Measurements from ENCODE around the gene SALL4. TPM values are rescaled to one million over a fixed set of nuclear protein-coding genes. Genes with fewer than 3 reads are reported as not detected.
A peak's percentile ranks its signal among the peaks of the same experiment; 100 is the strongest.

The SALL4 gene
- total RNA-seq, 1 donor from 2014 or later, result not detected

- Mint-ChIP-seq H3K9me3 (no peaks in the 10 kb centered on the region), H3K36me3 (ENCODE audit: low read depth) (no peaks in the 10 kb centered on the region), H3K27ac (no peak overlapping the region), H3K4me1 (no peaks in the 10 kb centered on the region), H3K27me3 (no peaks in the 10 kb centered on the region), H3K4me3 (no peak overlapping the region)
- DNase-seq, result no peak
- no peak for ATAC-seq (ENCODE audit: low read depth)
- POLR2A ChIA-PET, result no interaction called here
- CTCF ChIA-PET, result no interaction called here
- no peak for TF ChIP-seq CTCF (IDR thresholded peaks at IDR 0.05)
- intact Hi-C loops (cut with micrococcal nuclease), result no loop called here
These were observed 51.4 kb downstream of the SALL4 start for GRCh38 chr20:51750770-51751388.

GRCh38 chr20:51750037-51750769, 52.1 kb downstream of the SALL4 start:
- no peaks in the 10 kb centered on the region for H3K9me3 Mint-ChIP-seq
- H3K4me3 Mint-ChIP-seq, result no peak overlapping the region
- no peaks in the 10 kb centered on the region for H3K36me3 Mint-ChIP-seq (ENCODE audit: low read depth)
- H3K27ac Mint-ChIP-seq, result no peak overlapping the region
- DNase-seq (no peak), ATAC-seq (ENCODE audit: low read depth) (peak; percentile 34)
- CTCF ChIA-PET, result no interaction called here
- POLR2A ChIA-PET, result no interaction called here
- no peak for TF ChIP-seq CTCF (IDR thresholded peaks at IDR 0.05)
- no peaks in the 10 kb centered on the region for H3K27me3 Mint-ChIP-seq
- no peaks in the 10 kb centered on the region for H3K4me1 Mint-ChIP-seq
- intact Hi-C loops (cut with micrococcal nuclease), result no loop called here

GRCh38 chr20:51749674-51750036, 52.7 kb downstream of the SALL4 start:
- ChIA-PET POLR2A (no interaction called here), CTCF (no interaction called here)
- intact Hi-C loops (cut with micrococcal nuclease), result no loop called here
- no peak for TF ChIP-seq CTCF (IDR thresholded peaks at IDR 0.05)
- DNase-seq (no peak), ATAC-seq (ENCODE audit: low read depth) (no peak)
- no peak overlapping the region for H3K4me3 Mint-ChIP-seq
- H3K9me3 Mint-ChIP-seq, result no peaks in the 10 kb centered on the region
- no peak overlapping the region for H3K27ac Mint-ChIP-seq
- no peaks in the 10 kb centered on the region for H3K36me3 Mint-ChIP-seq (ENCODE audit: low read depth)
- no peaks in the 10 kb centered on the region for H3K27me3 Mint-ChIP-seq
- H3K4me1 Mint-ChIP-seq, result no peaks in the 10 kb centered on the region

GRCh38 chr20:51747182-51747911, 55.0 kb downstream of the SALL4 start:
- DNase-seq (no peak), ATAC-seq (ENCODE audit: low read depth) (no peak)
- Mint-ChIP-seq H3K27me3 (peaks cover 2% of the 10 kb centered on the region), H3K4me3 (no peak overlapping the region), H3K36me3 (ENCODE audit: low read depth) (no peaks in the 10 kb centered on the region), H3K4me1 (no peaks in the 10 kb centered on the region), H3K9me3 (no peaks in the 10 kb centered on the region), H3K27ac (no peak overlapping the region)
- ChIA-PET POLR2A (no interaction called here), CTCF (no interaction called here)
- intact Hi-C loops (cut with micrococcal nuclease), result no loop called here
- TF ChIP-seq CTCF (IDR thresholded peaks at IDR 0.05), result no peak

GRCh38 chr20:51745804-51746203, 56.5 kb downstream of the SALL4 start:
- ATAC-seq (ENCODE audit: low read depth), result no peak
- Mint-ChIP-seq H3K4me1 (no peaks in the 10 kb centered on the region), H3K27ac (no peak overlapping the region), H3K36me3 (ENCODE audit: low read depth) (no peaks in the 10 kb centered on the region), H3K9me3 (no peaks in the 10 kb centered on the region), H3K27me3 (peaks cover 2% of the 10 kb centered on the region), H3K4me3 (no peak overlapping the region)
- ChIA-PET CTCF (no interaction called here), POLR2A (no interaction called here)
- intact Hi-C loops (cut with micrococcal nuclease), result no loop called here
- TF ChIP-seq CTCF (IDR thresholded peaks at IDR 0.05), result no peak
- DNase-seq, result no peak
